GM12891 (cell line): Measurements from ENCODE around the gene ELK3.

Experiments used
- PAX5 ChIP-seq: IDR thresholded peaks from 2 replicates; pipeline ENCODE4 v1.6.1; 2011; ENCODE audit warnings: low read length, moderate library complexity, mild to moderate bottlenecking; ENCODE audit not compliant: insufficient read depth, severe bottlenecking
- POLR2A ChIP-seq: IDR thresholded peaks from 2 replicates; pipeline ENCODE4 v1.6.1; 2011; ENCODE audit warnings: low read depth, low read length, control low read depth
- POLR2AphosphoS5 ChIP-seq: IDR thresholded peaks from 2 replicates; pipeline ENCODE4 v1.6.1; 2011; ENCODE audit warnings: low read depth, low read length, control low read depth
- TAF1 ChIP-seq: IDR thresholded peaks from 2 replicates; pipeline ENCODE4 v1.6.1; 2011; ENCODE audit warnings: low read depth, low read length, control low read depth

GRCh38 chr12:96183734-96184370 is 10.3 kb upstream of the ELK3 start:
- TF ChIP-seq POLR2A (no peak), POLR2AphosphoS5 (no peak), TAF1 (no peak), PAX5 (no peak)
